Kidney (tissue), 14 donors: Measurements from ENCODE around the gene WDR72. TPM values are rescaled to one million over a fixed set of nuclear protein-coding genes. Genes with fewer than 3 reads are reported as not detected.

ENCODE experiments used
- DNase-seq, 5 donors: peaks; one replicate each; pipeline ENCODE4 v3.0.0-alpha.2; 2013 to 2020
- FAIRE-seq: peaks from 2 replicates; lab custom pipeline; 2012; peaks lifted over from hg19 to GRCh38; lab: Jason Lieb, UNC
- H3K27ac ChIP-seq, 2 donors: one replicate each; pipeline ENCODE4 v1.7.0; 2013; ENCODE audit warnings: low read depth in 2 of 2, low read length in 2 of 2, inconsistent platforms in 1 of 2
- H3K27me3 ChIP-seq: one replicate; pipeline ENCODE4 v1.7.1; 2013; ENCODE audit warnings: low read length, inconsistent platforms; ENCODE audit not compliant: control insufficient read depth, insufficient read depth
- H3K36me3 ChIP-seq, 3 donors: one replicate each; pipeline versions ENCODE4 v1.7.0 to v1.7.1; 2013; ENCODE audit warnings: low read length in 3 of 3, control low read depth in 1 of 3, inconsistent platforms in 1 of 3; ENCODE audit not compliant: insufficient read depth in 3 of 3, control insufficient read depth in 2 of 3
- H3K4me1 ChIP-seq, 3 donors: one replicate each; pipeline versions ENCODE4 v1.7.0 to v1.7.1; 2013; ENCODE audit warnings: low read length in 3 of 3, inconsistent platforms in 1 of 3, low read depth in 1 of 3; ENCODE audit not compliant: control insufficient read depth in 2 of 3, insufficient read depth in 2 of 3
- H3K4me3 ChIP-seq, 3 donors: one replicate each; pipeline versions ENCODE4 v1.7.0 to v1.8.1; 2013; ENCODE audit warnings: low read length in 3 of 3, control low read depth in 1 of 3, inconsistent platforms in 1 of 3
- H3K9ac ChIP-seq, 3 donors: one replicate each; pipeline versions ENCODE4 v1.7.0 to v1.7.1; 2013; ENCODE audit warnings: low read length in 3 of 3, control low read depth in 1 of 3, inconsistent platforms in 1 of 3
- H3K9me3 ChIP-seq, 3 donors: one replicate each; pipeline versions ENCODE4 v1.7.0 to v1.7.1; 2013; ENCODE audit warnings: low read length in 3 of 3, control low read depth in 1 of 3, inconsistent platforms in 1 of 3; ENCODE audit not compliant: control insufficient read depth in 2 of 3, insufficient read depth in 1 of 3
- CTCF ChIP-seq: IDR thresholded peaks from 3 replicates; pipeline ENCODE4 v1.5.1; 2012; ENCODE audit warnings: mild to moderate bottlenecking, moderate library complexity, borderline replicate concordance; ENCODE audit not compliant: insufficient read depth; ENCODE audit errors: extremely low read depth
- intact Hi-C: fragments of 100-400 bp; cut with DNase I; formaldehyde crosslinking; loops from one replicate; pipeline ENCODE4 v1.11.1; 2022
- polyA plus RNA-seq: library from polyadenylated mRNA; stranded (reverse); fragments of 350-450 nt; fragmentation: Illumina TruSeq; extraction: RNeasy Lipid Tissue Mini Kit (QIAGEN cat#74804); gene quantifications from one replicate; pipeline ENCODE4 v1.2.3, GENCODE V29; 2014; ENCODE audit warnings: low read depth, low replicate concordance; ENCODE audit not compliant: insufficient read depth
- total RNA-seq: library from RNA; stranded (reverse); fragmentation: NEBNext Ultra II Directional; extraction: Animal tissue kit (Norgen Biotek cat#: 25700); gene quantifications from one replicate; pipeline ENCODE4 v1.2.1, GENCODE V29; 2021
- donor health status: control.
- donor health status: control.
- donor health status: control.
- donor health status: control.
- donor health status: control.
- donor health status: DM: yes; HTN: yes; CAD: no.
- donor health status: Normal renal cell carcinoma (clear cell type).

The WDR72 gene
- total and polyA plus RNA-seq, 2 donors from 2014 or later = 55.7 to 60.0 TPM

DNA sequence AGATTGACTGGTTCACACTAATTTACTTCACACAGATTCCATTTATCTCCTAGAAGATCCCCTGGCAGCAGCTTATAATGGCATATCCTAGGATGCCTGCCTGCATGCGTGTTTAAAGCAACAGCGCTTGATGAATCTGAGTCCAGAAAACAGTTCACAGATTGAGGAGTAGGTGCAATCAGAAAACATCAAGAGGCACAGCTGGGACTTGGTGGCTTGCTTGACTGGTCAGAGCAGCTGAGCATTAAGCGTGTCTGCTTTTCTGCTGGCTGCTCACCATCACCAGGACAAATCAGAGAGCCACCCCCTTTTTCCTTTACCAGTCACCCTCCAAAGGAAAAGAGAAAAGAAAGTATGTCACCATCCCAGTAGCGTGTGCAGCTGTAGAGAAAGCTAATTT, 223.6 kb downstream of the WDR72 start:
- TF ChIP-seq CTCF = no peak
- DNase-seq = no peak
- FAIRE-seq = no peak
- Histone ChIP-seq H3K36me3 (no peaks in the 10 kb centered on the region), H3K27ac (no peak overlapping the region), H3K4me3 (no peak overlapping the region), H3K4me1 (no peaks in the 10 kb centered on the region), H3K9ac (no peak overlapping the region), H3K9me3 (no peaks in the 10 kb centered on the region), H3K27me3 (no peaks in the 10 kb centered on the region)
- intact Hi-C loops = no loop called here

GRCh38 chr15:53534105-53534839, 225.2 kb downstream of the WDR72 start:
- Histone ChIP-seq H3K9ac (no peak overlapping the region), H3K36me3 (no peaks in the 10 kb centered on the region), H3K9me3 (no peaks in the 10 kb centered on the region), H3K27ac (no peak overlapping the region), H3K4me3 (no peak overlapping the region), H3K27me3 (no peaks in the 10 kb centered on the region), H3K4me1 (no peaks in the 10 kb centered on the region)
- DNase-seq = no peak
- FAIRE-seq = no peak
- intact Hi-C loops = no loop called here
- no peak for TF ChIP-seq CTCF

DNA sequence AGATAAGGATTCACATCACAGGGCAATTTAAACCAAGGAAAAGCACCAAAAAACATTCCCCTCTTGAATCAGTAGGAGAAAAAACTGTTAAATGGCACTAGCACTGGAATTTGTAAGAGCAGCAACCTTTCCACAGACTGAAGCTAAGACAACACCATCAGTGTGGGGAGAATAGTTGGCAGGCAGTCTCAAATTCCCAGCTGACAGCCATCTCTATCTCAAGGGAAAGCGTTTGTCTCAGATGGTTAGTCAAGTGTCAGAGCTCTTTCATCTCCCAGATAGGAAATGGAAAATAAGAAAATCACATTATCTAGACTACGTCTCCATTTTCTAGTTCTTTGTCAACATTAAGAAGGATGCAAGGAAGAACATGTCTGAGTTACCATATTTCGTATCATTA, 228.7 kb downstream of the WDR72 start:
- no peaks in the 10 kb centered on the region for H3K27me3 ChIP-seq
- H3K36me3 ChIP-seq = no peaks in the 10 kb centered on the region
- H3K4me3 ChIP-seq = no peak overlapping the region
- no peak for TF ChIP-seq CTCF
- intact Hi-C loops = no loop called here
- H3K4me1 ChIP-seq = no peaks in the 10 kb centered on the region
- H3K9me3 ChIP-seq = no peaks in the 10 kb centered on the region
- H3K9ac ChIP-seq = no peak overlapping the region
- FAIRE-seq (no peak), DNase-seq (peak in 3 of 5 donors; percentile 52 to 83 (median 78))
- no peak overlapping the region for H3K27ac ChIP-seq

GRCh38 chr15:53527996-53528395, 231.5 kb downstream of the WDR72 start:
- no peak overlapping the region for H3K9ac ChIP-seq
- peaks cover 0 to 3% (median 0%) of the 10 kb centered on the region in 3 donors for H3K4me1 ChIP-seq
- no peak for TF ChIP-seq CTCF
- H3K36me3 ChIP-seq = no peaks in the 10 kb centered on the region
- no peak for FAIRE-seq
- intact Hi-C loops = no loop called here
- H3K9me3 ChIP-seq = no peaks in the 10 kb centered on the region
- H3K27ac ChIP-seq = no peak overlapping the region
- no peak for DNase-seq
- no peak overlapping the region for H3K4me3 ChIP-seq
- no peaks in the 10 kb centered on the region for H3K27me3 ChIP-seq
